Mesodermal cell (in vitro differentiated cells): ENCODE measurements around the gene CCAR1.
"Not testable (repeated sequence)": the region's sequence is repeated elsewhere in the genome, so short reads cannot be mapped to it uniquely, and the experiment has no call there.

Experiments
- H3K27ac ChIP-seq: 2 replicates; pipeline ENCODE4 v1.7.0; 2013; ENCODE audit warnings: mild to moderate bottlenecking, low read depth, low read length, moderate library complexity; ENCODE audit not compliant: severe bottlenecking
- H3K36me3 ChIP-seq: 2 replicates; pipeline ENCODE4 v1.7.1; 2013; ENCODE audit warnings: mild to moderate bottlenecking, low read length, moderate library complexity; ENCODE audit not compliant: control insufficient read depth, insufficient read depth
- H3K4me1 ChIP-seq: one replicate; pipeline ENCODE4 v1.7.1; 2013; ENCODE audit warnings: mild to moderate bottlenecking, low read length; ENCODE audit not compliant: insufficient read depth, control insufficient read depth, poor library complexity, severe bottlenecking
- H3K4me3 ChIP-seq: 2 replicates; pipeline ENCODE4 v1.7.0; 2013; ENCODE audit warnings: low read length, control low read depth, mild to moderate bottlenecking; ENCODE audit not compliant: insufficient read depth, poor library complexity, severe bottlenecking; ENCODE audit errors: extremely low read depth
- H3K9me3 ChIP-seq: 2 replicates; pipeline ENCODE4 v1.7.1; 2013; ENCODE audit warnings: mild to moderate bottlenecking, low read length, moderate library complexity; ENCODE audit not compliant: control insufficient read depth
- WGBS, 2 experiments: methylation state at CpG; one replicate each; pipeline ENCODE4 v1.1.5; 2013; ENCODE audit warnings: missing lambda C conversion rate in 2 of 2; ENCODE audit not compliant: insufficient coverage in 2 of 2; 5-methylcytosine and 5-hydroxymethylcytosine counted together

Gene CCAR1

GRCh38 chr10:68756766-68757165 is 35.7 kb downstream of the CCAR1 start:
- Histone ChIP-seq H3K4me1 (no peaks in the 10 kb centered on the region), H3K36me3 (peaks cover 90% of the 10 kb centered on the region), H3K9me3 (no peaks in the 10 kb centered on the region), H3K27ac (no peak overlapping the region), H3K4me3 (no peak overlapping the region)
- WGBS, 2 experiments: 78 to 100% methylated on average over 1 to 2 of the region's 3 CpGs

GRCh38 chr10:68759223-68759863 is 38.3 kb downstream of the CCAR1 start:
- H3K4me1 ChIP-seq: no peaks in the 10 kb centered on the region
- H3K27ac ChIP-seq: no peak overlapping the region
- H3K9me3 ChIP-seq: no peaks in the 10 kb centered on the region
- 98 to 100% methylated on average over 4 to 5 of the region's 6 CpGs for WGBS, 2 experiments
- H3K36me3 ChIP-seq: peaks cover 90% of the 10 kb centered on the region
- H3K4me3 ChIP-seq: no peak overlapping the region

GRCh38 chr10:68759967-68760366 is 38.9 kb downstream of the CCAR1 start:
- no peaks in the 10 kb centered on the region for H3K4me1 ChIP-seq
- peaks cover 91% of the 10 kb centered on the region for H3K36me3 ChIP-seq
- WGBS, 2 experiments: 94 to 100% methylated on average over 2 to 5 of the region's 5 CpGs

GRCh38 chr10:68767407-68767806 is 46.4 kb downstream of the CCAR1 start:
- H3K27ac ChIP-seq, H3K9me3 ChIP-seq, H3K4me1 ChIP-seq, H3K4me3 ChIP-seq: not testable (repeated sequence)
- H3K36me3 ChIP-seq: peaks cover 89% of the 10 kb centered on the region
- WGBS, 2 experiments: 90 to 96% methylated on average over 7 of the region's 7 CpGs

More at GRCh38 chr10:68759967-68760366, 38.9 kb downstream of the CCAR1 start:
- Histone ChIP-seq H3K9me3 (no peaks in the 10 kb centered on the region), H3K4me3 (no peak overlapping the region), H3K27ac (no peak overlapping the region)

GRCh38 chr10:68781613-68782574 is 60.9 kb downstream of the CCAR1 start:
- Histone ChIP-seq H3K4me3 (no peak overlapping the region), H3K27ac (no peak overlapping the region), H3K4me1 (no peaks in the 10 kb centered on the region), H3K9me3 (no peaks in the 10 kb centered on the region), H3K36me3 (peaks cover 89% of the 10 kb centered on the region)
- whole genome bisulfite sequencing, 2 experiments: 93 to 100% methylated on average over 5 of the region's 6 CpGs

GRCh38 chr10:68784476-68784875 is 63.4 kb downstream of the CCAR1 start:
- WGBS, 2 experiments: 97 to 98% methylated on average over 7 of the region's 7 CpGs
- Histone ChIP-seq H3K36me3 (peaks cover 89% of the 10 kb centered on the region), H3K9me3 (no peaks in the 10 kb centered on the region), H3K4me3 (no peak overlapping the region), H3K27ac (no peak overlapping the region), H3K4me1 (no peaks in the 10 kb centered on the region)

GRCh38 chr10:68787813-68788212 is 66.8 kb downstream of the CCAR1 start:
- H3K27ac ChIP-seq: no peak overlapping the region
- no peak overlapping the region for H3K4me3 ChIP-seq
- H3K9me3 ChIP-seq: no peaks in the 10 kb centered on the region
- H3K36me3 ChIP-seq: peaks cover 86% of the 10 kb centered on the region
- 100% methylated on average over 1 of the region's 3 CpGs; no CpG with 5 or more reads in 1 of the 2 experiments for WGBS, 2 experiments
- no peaks in the 10 kb centered on the region for H3K4me1 ChIP-seq

- H3K4me1 ChIP-seq: no peaks in the 10 kb centered on the region
- H3K4me3 ChIP-seq: no peak overlapping the region
- WGBS, 2 experiments: 95 to 98% methylated on average over 10 of the region's 10 CpGs
- H3K27ac ChIP-seq: no peak overlapping the region
- H3K9me3 ChIP-seq: no peaks in the 10 kb centered on the region
- H3K36me3 ChIP-seq: peaks cover 87% of the 10 kb centered on the region
Measured at GRCh38 chr10:68790476-68790875, 69.4 kb downstream of the CCAR1 start.

- H3K4me3 ChIP-seq: no peak overlapping the region
- 86 to 100% methylated on average over 1 of the region's 1 CpG for WGBS, 2 experiments
- H3K9me3 ChIP-seq: no peaks in the 10 kb centered on the region
- no peaks in the 10 kb centered on the region for H3K4me1 ChIP-seq
- H3K27ac ChIP-seq: no peak overlapping the region
- H3K36me3 ChIP-seq: peaks cover 89% of the 10 kb centered on the region
Measured at GRCh38 chr10:68792115-68792514, 71.1 kb downstream of the CCAR1 start.

- Histone ChIP-seq H3K27ac (no peak overlapping the region), H3K9me3 (no peaks in the 10 kb centered on the region), H3K4me3 (no peak overlapping the region), H3K4me1 (no peaks in the 10 kb centered on the region), H3K36me3 (peaks cover 75% of the 10 kb centered on the region)
- WGBS, 2 experiments: 97 to 100% methylated on average over 3 to 4 of the region's 4 CpGs
Measured at GRCh38 chr10:68795886-68796532, 75.0 kb downstream of the CCAR1 start.
